Caco-2 (cell line): ENCODE results near the gene OR12D2. TPM values are rescaled to one million over a fixed set of nuclear protein-coding genes. Genes with fewer than 3 reads are reported as not detected.

Source experiments
- BruUV-seq: library from RNA; stranded (reverse); fragments of 400-500 nt; replicated peaks from 2 replicates; lab custom pipeline; 2021; lab: Mats Ljungman, UMichigan
- CTCF ChIA-PET: fragments of 300-600 bp; sonication (Branson Sonifier 250); formaldehyde crosslinking; loops from one replicate; lab custom pipeline; 2022; ENCODE audit warnings: antibody characterized with exemption; lab: Charles Lee
- POLR2A ChIA-PET: fragments of 300-600 bp; sonication (Branson Sonifier 250); formaldehyde crosslinking; loops from one replicate; lab custom pipeline; 2022; ENCODE audit warnings: antibody characterized with exemption; lab: Charles Lee
- DNase-seq, 2 experiments: peaks; one replicate each; pipeline versions ENCODE4 v3.0.0 to v3.0.0-alpha.2; 2020 to 2022
- H3K27me3 ChIP-seq: replicated peaks from 2 replicates; pipeline ENCODE4 v1.6.0; 2011; ENCODE audit warnings: low read length; ENCODE audit not compliant: control insufficient read depth, insufficient read depth
- H3K36me3 ChIP-seq: 2 replicates; pipeline ENCODE4 v1.5.1; 2011; ENCODE audit warnings: low read length; ENCODE audit not compliant: control insufficient read depth, insufficient read depth
- H3K4me1 ChIP-seq: fragments of 250-450 bp; sonication (Bioruptor Pico); 2 replicates; pipeline ENCODE4 v1.5.1; 2020; ENCODE audit warnings: mild to moderate bottlenecking
- H3K4me3 ChIP-seq: 2 replicates; pipeline ENCODE4 v1.5.1; 2011; ENCODE audit warnings: low read depth, mild to moderate bottlenecking, control low read depth, low read length
- H3K9me3 ChIP-seq: fragments of 250-450 bp; sonication (Bioruptor Pico); 2 replicates; pipeline ENCODE4 v1.5.1; 2020; ENCODE audit warnings: mild to moderate bottlenecking, moderate library complexity
- H3K27ac Mint-ChIP-seq: one replicate; pipeline ENCODE4 v1.8.0; 2022; ENCODE audit warnings: mixed read lengths; ENCODE audit not compliant: unreplicated experiment
- H3K27me3 Mint-ChIP-seq: one replicate; pipeline ENCODE4 v1.8.0; 2022; ENCODE audit warnings: mixed read lengths; ENCODE audit not compliant: insufficient read depth, unreplicated experiment
- H3K36me3 Mint-ChIP-seq: one replicate; pipeline ENCODE4 v1.8.0; 2022; ENCODE audit warnings: mild to moderate bottlenecking, mixed read lengths; ENCODE audit not compliant: insufficient read depth, unreplicated experiment
- H3K4me1 Mint-ChIP-seq: one replicate; pipeline ENCODE4 v1.8.0; 2022; ENCODE audit warnings: low read depth, mixed read lengths; ENCODE audit not compliant: unreplicated experiment
- H3K4me3 Mint-ChIP-seq: one replicate; pipeline ENCODE4 v1.8.0; 2022; ENCODE audit warnings: mild to moderate bottlenecking, moderate library complexity, mixed read lengths; ENCODE audit not compliant: unreplicated experiment
- H3K9me3 Mint-ChIP-seq: one replicate; pipeline ENCODE4 v1.8.0; 2022; ENCODE audit warnings: mixed read lengths; ENCODE audit not compliant: unreplicated experiment
- intact Hi-C: fragments of 100-400 bp; cut with micrococcal nuclease; formaldehyde crosslinking; loops from one replicate; pipeline ENCODE4 v1.10.0; 2022; ENCODE audit not compliant: unreplicated experiment
- total RNA-seq: library from RNA; stranded (reverse); gene quantifications from 2 replicates; pipeline ENCODE4 v1.2.3, GENCODE V29; 2022
- TF ChIP-seq, protein P1 (sequence below), 2 experiments: fragments of 200-600 bp in 1 of 2; IDR thresholded peaks; 1 replicate in 1 of 2; 2 replicates in 1 of 2; pipeline versions ENCODE4 v1.5.1 to v1.8.0; 2011 to 2022; ENCODE audit warnings: antibody characterized with exemption in 1 of 2, control low read depth in 1 of 2, inconsistent platforms in 1 of 2, low read depth in 1 of 2, low read length in 1 of 2, mild to moderate bottlenecking in 1 of 2, moderate library complexity in 1 of 2; ENCODE audit not compliant: insufficient read depth in 1 of 2, severe bottlenecking in 1 of 2, unreplicated experiment in 1 of 2

OR12D2 gene
- total RNA-seq, 1 experiment from 2014 or later: not detected

DNA sequence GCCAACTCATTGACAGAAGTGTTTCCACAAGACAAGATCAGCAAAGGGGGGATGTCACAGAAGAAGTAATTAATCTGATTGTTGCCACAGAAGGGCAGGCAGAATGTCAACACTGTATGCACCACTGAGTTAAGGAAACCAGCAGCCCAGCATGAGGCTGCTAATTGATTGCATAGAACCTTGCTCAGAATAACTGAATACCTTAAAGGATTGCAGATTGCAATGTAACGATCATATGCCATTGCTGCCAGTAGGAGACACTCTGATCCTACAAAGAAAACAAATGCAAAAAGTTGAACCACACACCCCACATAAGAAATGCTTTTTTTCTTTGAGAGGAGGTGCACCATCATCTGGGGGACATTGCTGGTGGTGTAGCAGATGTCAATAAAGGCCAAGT, 39.8 kb upstream of the OR12D2 start:
- CTCF ChIA-PET: no interaction called here
- intact Hi-C loops: no loop called here
- Mint-ChIP-seq H3K27me3 (peaks cover 3% of the 10 kb centered on the region), H3K36me3 (no peaks in the 10 kb centered on the region), H3K4me1 (no peaks in the 10 kb centered on the region), H3K9me3 (no peaks in the 10 kb centered on the region), H3K27ac (no peak overlapping the region), H3K4me3 (no peak overlapping the region)
- no peaks in the 10 kb centered on the region for H3K27me3 ChIP-seq
- TF ChIP-seq, protein P1, sequence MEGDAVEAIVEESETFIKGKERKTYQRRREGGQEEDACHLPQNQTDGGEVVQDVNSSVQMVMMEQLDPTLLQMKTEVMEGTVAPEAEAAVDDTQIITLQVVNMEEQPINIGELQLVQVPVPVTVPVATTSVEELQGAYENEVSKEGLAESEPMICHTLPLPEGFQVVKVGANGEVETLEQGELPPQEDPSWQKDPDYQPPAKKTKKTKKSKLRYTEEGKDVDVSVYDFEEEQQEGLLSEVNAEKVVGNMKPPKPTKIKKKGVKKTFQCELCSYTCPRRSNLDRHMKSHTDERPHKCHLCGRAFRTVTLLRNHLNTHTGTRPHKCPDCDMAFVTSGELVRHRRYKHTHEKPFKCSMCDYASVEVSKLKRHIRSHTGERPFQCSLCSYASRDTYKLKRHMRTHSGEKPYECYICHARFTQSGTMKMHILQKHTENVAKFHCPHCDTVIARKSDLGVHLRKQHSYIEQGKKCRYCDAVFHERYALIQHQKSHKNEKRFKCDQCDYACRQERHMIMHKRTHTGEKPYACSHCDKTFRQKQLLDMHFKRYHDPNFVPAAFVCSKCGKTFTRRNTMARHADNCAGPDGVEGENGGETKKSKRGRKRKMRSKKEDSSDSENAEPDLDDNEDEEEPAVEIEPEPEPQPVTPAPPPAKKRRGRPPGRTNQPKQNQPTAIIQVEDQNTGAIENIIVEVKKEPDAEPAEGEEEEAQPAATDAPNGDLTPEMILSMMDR (IDR thresholded peaks at IDR 0.05; ENCODE audit: insufficient read depth in 1 of 2, low read depth in 1 of 2, low read length in 1 of 2, severe bottlenecking in 1 of 2, unreplicated experiment in 1 of 2): no peak
- H3K4me3 ChIP-seq: no peak overlapping the region
- DNase-seq: no peak
- H3K36me3 ChIP-seq: no peaks in the 10 kb centered on the region
- no peaks in the 10 kb centered on the region for H3K4me1 ChIP-seq
- no TSS peak for BruUV-seq
- POLR2A ChIA-PET: no interaction called here
- H3K9me3 ChIP-seq: no peaks in the 10 kb centered on the region

DNA sequence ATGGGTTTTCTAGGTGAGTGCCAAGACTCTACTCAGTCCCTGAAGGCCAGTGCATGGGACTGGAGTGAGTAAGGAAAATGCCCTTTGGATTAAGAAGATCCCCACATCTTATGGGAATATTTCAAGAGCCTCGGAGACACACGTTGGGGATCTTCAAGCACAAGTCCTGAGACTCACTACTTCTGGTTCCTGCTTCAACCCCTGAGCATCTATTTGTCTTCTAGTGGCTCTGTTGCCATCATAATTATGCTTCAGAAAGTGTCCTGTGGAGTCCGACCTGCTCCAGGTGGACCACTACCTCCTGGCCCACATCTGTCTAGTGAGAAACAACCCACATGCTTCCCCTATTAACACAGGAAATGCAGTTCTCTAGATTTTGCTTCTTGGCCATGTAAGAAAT, 26.7 kb upstream of the OR12D2 start, which contains the start of gene OR5V1:
Gene OR5V1 (minus strand): TSS at position 101 of the 400 bp plus-strand sequence. CDS start 12,670 bp downstream, outside the sequence.
- Mint-ChIP-seq H3K27ac (no peak within 1 kb of the TSS), H3K9me3 (no peaks in the 10 kb centered on the region), H3K36me3 (no peaks in the 10 kb centered on the region), H3K4me1 (no peaks in the 10 kb centered on the region), H3K4me3 (no peak within 1 kb of the TSS), H3K27me3 (peaks cover 4% of the 10 kb centered on the region)
- no TSS peak for BruUV-seq
- DNase-seq: no peak
- intact Hi-C loops: no loop called here
- TF ChIP-seq, protein P1 (IDR thresholded peaks at IDR 0.05; ENCODE audit: insufficient read depth in 1 of 2, low read depth in 1 of 2, low read length in 1 of 2, severe bottlenecking in 1 of 2, unreplicated experiment in 1 of 2): no peak
- Histone ChIP-seq H3K4me3 (no peak within 1 kb of the TSS), H3K36me3 (no peaks in the 10 kb centered on the region), H3K9me3 (no peaks in the 10 kb centered on the region; the same call in 1 of the 2 replicates), H3K4me1 (no peaks in the 10 kb centered on the region), H3K27me3 (no peaks in the 10 kb centered on the region)
- ChIA-PET POLR2A (no interaction called here), CTCF (no interaction called here)

DNA sequence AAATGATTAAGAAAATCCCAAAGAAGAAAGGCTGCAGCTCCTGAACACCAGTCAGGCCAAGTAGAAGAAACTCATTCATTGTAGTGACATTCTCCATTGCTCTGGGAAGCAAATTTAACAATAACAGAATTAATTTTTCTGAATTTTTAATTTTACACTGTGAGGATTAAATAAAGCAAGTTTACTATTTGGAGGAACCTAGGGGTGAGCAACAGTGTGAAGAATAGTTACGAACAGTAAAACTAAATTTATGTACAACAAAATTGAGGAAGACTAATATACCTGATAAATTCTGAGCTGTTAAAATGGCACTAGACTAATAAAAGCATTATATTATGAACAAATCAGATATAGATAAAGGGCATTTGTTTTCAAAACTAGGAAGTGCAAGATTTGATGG, 20.2 kb upstream of the OR12D2 start, which contains the start of gene OR12D3:
Gene OR12D3 (minus strand): TSS at position 101 of the 400 bp plus-strand sequence. CDS start 4 bp downstream, at position 97.
- no peak within 1 kb of the TSS for H3K4me3 Mint-ChIP-seq
- no peaks in the 10 kb centered on the region for H3K9me3 Mint-ChIP-seq
- intact Hi-C loops: no loop called here
- ChIA-PET POLR2A (interaction anchor here (0.5 kb wide), 1 partner anchor 509 kb away, joined by 4 read pairs; no protein-coding TSS in a partner anchor), CTCF (no interaction called here)
- H3K4me1 Mint-ChIP-seq: no peaks in the 10 kb centered on the region
- TF ChIP-seq, protein P1 (IDR thresholded peaks at IDR 0.05; ENCODE audit: insufficient read depth in 1 of 2, low read depth in 1 of 2, low read length in 1 of 2, severe bottlenecking in 1 of 2, unreplicated experiment in 1 of 2): no peak
- Histone ChIP-seq H3K9me3 (no peaks in the 10 kb centered on the region; the same call in 1 of the 2 replicates), H3K36me3 (no peaks in the 10 kb centered on the region), H3K4me3 (no peak within 1 kb of the TSS), H3K27me3 (no peaks in the 10 kb centered on the region), H3K4me1 (no peaks in the 10 kb centered on the region)
- peaks cover 6% of the 10 kb centered on the region for H3K27me3 Mint-ChIP-seq
- BruUV-seq: no TSS peak
- no peak for DNase-seq
- H3K27ac Mint-ChIP-seq: no peak within 1 kb of the TSS
- H3K36me3 Mint-ChIP-seq: no peaks in the 10 kb centered on the region
